Measurements from ENCODE around the gene SRMS. TPM values are rescaled to one million over a fixed set of nuclear protein-coding genes. Genes with fewer than 3 reads are reported as not detected.

The SRMS gene
- total RNA-seq, 1 donor from 2014 or later, result 0.16 TPM

GRCh38 chr20:63591786-63592355 lies 44.3 kb upstream of the SRMS start:
- Mint-ChIP-seq H3K9me3 (no peaks in the 10 kb centered on the region), H3K36me3 (ENCODE audit: low read depth) (peaks cover 64% of the 10 kb centered on the region), H3K4me3 (no peak overlapping the region), H3K27ac (no peak overlapping the region), H3K4me1 (peaks cover 2% of the 10 kb centered on the region), H3K27me3 (no peaks in the 10 kb centered on the region)
- ChIA-PET POLR2A (no interaction called here), CTCF (no interaction called here)
- no peak for ATAC-seq (ENCODE audit: low read depth)
- TF ChIP-seq CTCF (IDR thresholded peaks at IDR 0.05), result no peak
- intact Hi-C loops (cut with micrococcal nuclease), result no loop called here
- no peak for DNase-seq

DNA sequence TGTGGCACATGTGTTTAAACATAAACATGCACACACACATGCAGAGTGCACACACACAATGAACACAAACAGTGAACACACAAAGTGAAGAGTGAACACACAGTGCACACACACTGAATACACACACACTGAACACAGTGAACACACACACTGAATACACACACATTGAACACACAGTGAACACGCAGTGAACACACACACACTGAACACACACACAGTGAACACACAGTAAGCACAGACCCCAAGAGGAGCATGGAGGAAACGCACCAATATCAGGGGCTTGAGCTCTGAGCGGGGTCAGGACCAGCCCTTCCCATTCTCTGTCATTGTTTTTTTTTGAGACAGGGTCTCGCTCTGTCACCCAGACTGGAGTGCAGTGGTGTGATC lies 43.6 kb upstream of the SRMS start:
- H3K4me3 Mint-ChIP-seq, result no peak overlapping the region
- ATAC-seq (ENCODE audit: low read depth) (no peak), DNase-seq (no peak)
- ChIA-PET CTCF (no interaction called here), POLR2A (no interaction called here)
- H3K27me3 Mint-ChIP-seq, result no peaks in the 10 kb centered on the region
- no peak for TF ChIP-seq CTCF (IDR thresholded peaks at IDR 0.05)
- H3K4me1 Mint-ChIP-seq, result peaks cover 2% of the 10 kb centered on the region
- H3K9me3 Mint-ChIP-seq, result no peaks in the 10 kb centered on the region
- peaks cover 59% of the 10 kb centered on the region for H3K36me3 Mint-ChIP-seq (ENCODE audit: low read depth)
- intact Hi-C loops (cut with micrococcal nuclease), result no loop called here
- H3K27ac Mint-ChIP-seq, result no peak overlapping the region

GRCh38 chr20:63590218-63591146 lies 42.9 kb upstream of the SRMS start:
- TF ChIP-seq CTCF (IDR thresholded peaks at IDR 0.05), result no peak

GRCh38 chr20:63589261-63590217 lies 42.0 kb upstream of the SRMS start:
- POLR2A ChIA-PET, result no interaction called here
- Mint-ChIP-seq H3K27ac (no peak overlapping the region), H3K36me3 (ENCODE audit: low read depth) (peaks cover 51% of the 10 kb centered on the region)

More at GRCh38 chr20:63590218-63591146, 42.9 kb upstream of the SRMS start:
- Mint-ChIP-seq H3K27ac (no peak overlapping the region), H3K27me3 (no peaks in the 10 kb centered on the region), H3K36me3 (ENCODE audit: low read depth) (peaks cover 58% of the 10 kb centered on the region), H3K4me3 (no peak overlapping the region), H3K4me1 (peaks cover 2% of the 10 kb centered on the region), H3K9me3 (no peaks in the 10 kb centered on the region)
- ChIA-PET CTCF (no interaction called here), POLR2A (no interaction called here)
- intact Hi-C loops (cut with micrococcal nuclease), result no loop called here
- no peak for ATAC-seq (ENCODE audit: low read depth)
- DNase-seq, result no peak

More at GRCh38 chr20:63589261-63590217, 42.0 kb upstream of the SRMS start:
- Mint-ChIP-seq H3K4me3 (no peak overlapping the region), H3K9me3 (no peaks in the 10 kb centered on the region), H3K4me1 (peaks cover 2% of the 10 kb centered on the region), H3K27me3 (no peaks in the 10 kb centered on the region)
- intact Hi-C loops (cut with micrococcal nuclease), result no loop called here
- CTCF ChIA-PET, result no interaction called here
- ATAC-seq (ENCODE audit: low read depth) (no peak), DNase-seq (no peak)
- TF ChIP-seq CTCF (IDR thresholded peaks at IDR 0.05), result no peak

Measured in activated B cell treated with CpG ODN at 0.5 μM for 24 hours (primary cell).